H1 (cell line): ENCODE results near the gene TCIRG1. TPM values are rescaled to one million over a fixed set of nuclear protein-coding genes. Genes with fewer than 3 reads are reported as not detected.

ENCODE experiments used
- CHD1 ChIP-seq: IDR thresholded peaks from 2 replicates; pipeline ENCODE4 v1.6.1; 2012; ENCODE audit warnings: low read depth, low read length, improper control_type of control experiment
- CREB1 ChIP-seq: IDR thresholded peaks from 2 replicates; pipeline ENCODE4 v1.6.1; 2012; ENCODE audit warnings: inconsistent platforms
- HDAC2 ChIP-seq, 2 experiments: fragments of 300-600 bp in 1 of 2; sonication (generic) in 1 of 2; IDR thresholded peaks; 2 replicates each; pipeline ENCODE4 v1.6.1; 2011 to 2012; ENCODE audit warnings: low read depth in 2 of 2, low read length in 2 of 2, mild to moderate bottlenecking in 2 of 2, moderate library complexity in 2 of 2, borderline replicate concordance in 1 of 2, inconsistent platforms in 1 of 2
- KDM5A ChIP-seq: fragments of 200-600 bp; IDR thresholded peaks from 2 replicates; pipeline ENCODE4 v1.7.1; 2012; ENCODE audit warnings: mild to moderate bottlenecking, low read length, inconsistent platforms, mixed read lengths
- polyA plus RNA-seq, 7 experiments: library from polyadenylated mRNA; depleted of rRNA in 3 of 7; stranded (reverse) in 5 of 7; unstranded in 2 of 7; fragments of >200 nt in 5 of 7; fragments of 200-250 nt in 2 of 7; gene quantifications; 1 replicate in 5 of 7; 2 replicates in 1 of 7; 4 replicates in 1 of 7; pipeline versions ENCODE4 v1.2.1 to v1.2.3, GENCODE V29; 2011 to 2013; ENCODE audit warnings: missing spikeins in 2 of 7, mixed read lengths in 2 of 7
- total RNA-seq: library from RNA; stranded (reverse); fragmentation: NEBNext Ultra II Directional; extraction: Animal tissue kit (Norgen Biotek cat#: 25700); gene quantifications from 2 replicates; pipeline ENCODE4 v1.2.1, GENCODE V29; 2021

Gene TCIRG1
- total and polyA plus RNA-seq, 2 of the 8 experiments (the other 6 are each of a cell fraction or from before 2014, with no cell fraction given): 25.3 to 39.6 TPM

GRCh38 chr11:68036717-68037239 is 2.0 kb upstream of the TCIRG1 start (continued):
- no peak for TF ChIP-seq CREB1
- no peak for TF ChIP-seq KDM5A
- no peak for TF ChIP-seq HDAC2 (IDR thresholded peaks at IDR 0.05; ENCODE audit: borderline replicate concordance in 1 of 2, low read depth in 2 of 2, low read length in 2 of 2)
- TF ChIP-seq CHD1: no peak
- TF ChIP-seq, all 59 proteins: peak for 0
